Measurements from ENCODE around the gene IPO9.

DNA sequence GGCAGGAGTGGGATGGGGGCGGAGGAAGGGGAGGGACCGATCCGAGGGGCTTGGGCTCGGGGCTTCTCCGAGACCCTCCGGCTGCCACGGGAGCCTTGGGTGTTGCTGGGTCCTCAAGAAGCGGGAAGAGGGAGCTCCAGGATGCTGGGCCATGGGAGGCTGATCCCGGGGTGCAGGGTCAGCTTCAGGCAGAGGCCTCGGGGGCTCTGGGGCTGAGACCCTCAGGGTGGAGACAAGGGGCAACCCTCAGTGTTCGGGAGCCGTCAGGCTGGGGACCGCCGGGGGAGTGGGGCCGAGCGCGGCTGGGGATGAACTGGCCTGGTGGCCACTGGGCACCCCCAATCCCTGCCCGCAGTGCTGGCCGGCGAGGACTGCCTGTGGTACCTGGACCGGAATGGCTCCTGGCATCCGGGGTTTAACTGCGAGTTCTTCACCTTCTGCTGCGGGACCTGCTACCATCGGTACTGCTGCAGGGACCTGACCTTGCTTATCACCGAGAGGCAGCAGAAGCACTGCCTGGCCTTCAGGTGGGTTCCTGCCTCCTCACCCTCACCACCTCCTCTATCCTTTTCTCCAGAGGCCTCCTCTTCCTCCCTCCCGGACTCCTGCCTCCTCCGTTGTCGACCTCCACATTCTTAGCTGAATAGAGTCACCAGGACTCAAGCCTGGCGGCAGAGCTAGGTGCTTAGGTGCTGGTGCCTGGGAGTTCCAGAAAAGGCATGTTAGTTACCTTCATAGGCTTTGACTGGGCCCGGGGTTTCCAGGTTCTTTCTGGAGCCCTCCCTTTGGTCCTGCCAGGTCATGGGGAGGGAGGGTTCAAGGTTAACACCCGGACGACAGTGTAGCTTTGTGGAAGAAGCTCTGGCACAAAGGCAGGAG is 60.4 kb downstream of the IPO9 start:
- TF ChIP-seq CTCF (conservative IDR thresholded peaks at IDR 0.05 in 1 of 2, IDR thresholded peaks at IDR 0.05 in 1 of 2; ENCODE audit: low read depth in 1 of 2, low read length in 2 of 2) (no peak), EZH2 (IDR thresholded peaks at IDR 0.05; ENCODE audit: low read length, missing control alignments) (no peak)
